ENCODE data around the gene CLEC18B. TPM values are rescaled to one million over a fixed set of nuclear protein-coding genes. Genes with fewer than 3 reads are reported as not detected.
"Not testable (repeated sequence)": the region's sequence is repeated elsewhere in the genome, so short reads cannot be mapped to it uniquely, and the experiment has no call there.

The CLEC18B gene
- polyA plus RNA-seq (ENCODE audit: insufficient read length in 4 of 4), result 100 to 1,000 TPM; 107 to 143 (median 115) TPM

DNA sequence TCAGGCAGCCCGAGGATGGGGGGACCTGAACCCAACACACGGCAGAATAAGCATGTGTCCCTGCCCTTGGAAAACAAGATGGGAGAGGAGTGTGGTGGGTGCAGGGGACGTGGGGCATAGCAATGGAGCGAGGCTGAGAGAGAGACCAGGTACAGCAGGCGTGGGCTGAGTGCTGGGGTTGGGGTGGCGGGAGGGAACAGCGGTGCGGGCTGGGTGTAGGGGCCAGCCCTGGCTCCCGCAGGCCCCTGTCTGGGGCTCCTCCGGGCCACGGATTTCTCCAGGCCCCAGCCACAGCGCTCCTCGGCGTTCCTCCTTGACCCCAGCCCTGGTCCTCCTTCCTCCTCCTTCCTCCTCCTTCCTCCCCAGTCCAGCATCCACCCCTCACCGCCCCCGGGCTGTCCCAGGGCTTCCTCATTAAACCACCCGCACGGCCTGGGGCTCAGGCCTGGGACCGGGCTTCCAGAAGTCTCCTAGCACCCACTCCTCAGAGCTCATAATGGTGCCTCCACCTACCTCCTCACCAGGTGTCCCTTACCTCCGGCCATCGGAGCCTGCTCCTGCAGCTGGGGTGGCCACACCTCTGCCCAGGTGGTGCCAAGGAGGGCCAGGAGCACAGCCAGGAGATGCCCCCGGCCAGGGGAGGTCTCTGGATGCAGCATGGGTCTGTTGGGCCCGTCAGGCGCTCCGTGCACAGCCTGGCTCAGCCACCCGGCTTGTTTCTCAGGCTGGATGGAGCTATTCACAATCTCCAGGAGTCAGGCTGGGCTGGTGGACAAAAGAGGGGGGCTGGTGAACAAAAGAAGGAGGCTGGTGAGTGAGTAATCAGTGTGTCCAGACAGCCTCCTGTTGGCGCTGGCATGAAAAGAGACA lies at the start of gene CLEC18B:
CLEC18B (minus strand) TSS at position 867 of the 870 bp plus-strand sequence; CDS start at position 659, 208 bp downstream.
- DNase-seq (ENCODE audit: low read depth in 4 of 4, low spot score in 2 of 4), result not testable (repeated sequence)

DNA sequence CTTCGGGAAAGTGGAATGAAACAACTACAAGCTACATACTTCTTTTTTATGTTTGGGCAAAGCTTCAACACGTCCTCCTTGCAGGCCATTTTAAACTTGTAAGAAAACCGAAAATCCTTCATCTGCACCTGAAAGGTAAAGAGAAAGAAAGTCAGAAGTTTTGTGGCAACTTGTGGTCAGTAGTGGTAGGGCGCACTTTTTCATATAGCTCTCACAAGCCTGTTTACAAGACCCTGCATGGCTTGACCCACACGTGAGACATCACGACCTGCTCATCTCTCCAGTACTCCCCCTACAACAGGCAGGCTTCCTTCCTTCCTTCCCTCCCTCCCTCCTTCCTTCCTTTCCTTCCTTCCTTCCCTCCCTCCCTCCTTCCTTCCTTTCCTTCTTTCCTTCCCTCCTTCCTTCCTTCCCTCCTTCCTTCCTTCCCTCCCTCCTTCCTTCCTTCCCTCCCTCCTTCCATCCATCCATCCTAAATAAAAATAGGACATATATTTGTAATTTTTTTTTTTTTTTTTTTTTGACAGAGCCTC lies 48.7 kb upstream of the CLEC18B start:
- no peak for DNase-seq (ENCODE audit: low read depth in 4 of 4, low spot score in 2 of 4)

DNA sequence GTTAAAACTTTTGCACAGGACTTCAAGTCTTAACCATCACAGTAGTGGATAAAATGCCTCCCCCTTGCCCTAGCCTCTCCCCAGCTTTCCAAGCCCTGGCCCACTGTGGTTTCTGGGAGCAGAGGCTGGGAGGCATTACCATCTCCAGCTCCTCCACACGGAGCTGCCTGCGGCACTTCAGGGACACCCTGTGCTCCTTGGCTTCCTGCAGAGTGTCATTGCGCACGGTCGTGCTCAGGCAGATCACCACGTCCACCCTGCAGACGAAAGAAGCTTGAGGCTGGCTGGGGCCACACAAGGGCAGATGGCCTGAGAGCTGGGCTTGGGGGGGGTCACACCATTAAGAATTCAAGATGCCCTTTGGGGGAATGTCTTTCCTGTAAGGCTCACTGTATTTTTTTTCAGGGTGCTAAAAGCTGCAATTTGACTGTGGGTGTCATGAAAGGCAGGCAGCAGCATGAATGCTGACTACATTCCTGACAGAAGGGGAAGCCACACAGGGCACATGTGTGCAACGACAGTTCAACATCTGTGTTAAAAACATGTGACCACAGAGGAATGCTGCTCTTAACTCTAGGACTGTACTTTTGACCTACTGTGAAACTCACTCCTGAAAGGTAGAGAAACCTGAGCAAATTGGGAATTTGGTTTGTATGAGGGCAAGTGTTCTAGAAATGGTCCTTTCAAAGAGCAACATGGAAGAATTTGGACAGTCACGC lies 47.7 kb upstream of the CLEC18B start:
- DNase-seq (ENCODE audit: low read depth in 4 of 4, low spot score in 2 of 4), result no peak

DNA sequence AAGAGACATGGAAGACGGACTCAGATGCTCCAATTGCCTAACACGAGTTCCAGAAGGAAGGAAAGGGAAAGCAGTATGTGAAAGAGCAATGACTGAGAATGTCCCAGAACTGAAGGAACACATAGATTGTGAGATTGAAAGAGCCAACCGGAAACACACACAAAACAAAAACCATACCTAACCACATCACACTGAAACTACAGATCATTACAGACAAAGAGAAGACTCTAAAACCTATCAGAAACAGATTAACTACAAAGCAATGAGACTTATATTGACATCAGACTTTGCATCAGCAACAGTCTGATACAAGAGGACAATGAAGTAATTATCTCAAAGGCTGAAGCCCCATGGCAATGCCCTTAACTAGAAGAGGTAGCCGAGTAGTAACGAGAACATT lies 45.6 kb upstream of the CLEC18B start:
- no peak for DNase-seq (ENCODE audit: low read depth in 4 of 4, low spot score in 2 of 4)

DNA sequence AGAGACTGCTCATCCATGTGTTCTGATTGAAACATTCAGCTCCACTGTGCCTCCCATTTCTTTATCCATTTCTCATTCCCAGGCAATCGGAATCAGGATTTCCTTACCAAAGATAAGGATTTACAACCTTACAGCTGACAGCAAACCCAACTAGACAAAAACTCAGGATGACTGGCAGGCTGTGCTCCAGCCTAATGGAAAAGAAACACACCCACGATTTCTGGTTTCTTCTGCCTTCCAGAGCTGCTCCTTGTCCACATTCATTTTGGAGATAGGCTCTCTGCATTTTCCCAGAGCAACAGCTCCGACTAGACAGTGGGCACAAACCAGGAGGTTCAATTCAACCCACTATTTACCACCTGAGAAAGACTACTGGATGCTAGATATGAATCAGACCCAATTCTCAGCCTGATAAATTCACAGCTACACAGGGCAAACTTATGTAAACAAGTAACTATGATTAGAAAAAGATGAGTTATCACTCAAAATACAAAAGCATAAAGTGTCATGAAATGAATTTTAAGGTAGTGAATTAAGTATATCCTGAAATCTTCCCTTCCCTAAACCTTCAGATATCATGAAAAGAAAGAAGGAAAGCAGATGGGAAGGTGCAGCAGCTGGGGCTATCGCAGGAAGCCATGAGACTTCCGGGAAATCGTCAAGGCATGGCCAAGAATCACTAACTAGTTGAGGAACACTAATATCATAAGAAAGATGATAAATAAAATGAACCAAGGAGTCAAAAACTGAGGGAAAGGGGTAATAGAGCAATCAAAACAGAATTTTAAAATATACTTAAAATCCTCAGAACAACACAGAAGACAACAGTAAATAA lies 44.8 kb upstream of the CLEC18B start:
- no peak for DNase-seq (ENCODE audit: low read depth in 4 of 4, low spot score in 2 of 4)

DNA sequence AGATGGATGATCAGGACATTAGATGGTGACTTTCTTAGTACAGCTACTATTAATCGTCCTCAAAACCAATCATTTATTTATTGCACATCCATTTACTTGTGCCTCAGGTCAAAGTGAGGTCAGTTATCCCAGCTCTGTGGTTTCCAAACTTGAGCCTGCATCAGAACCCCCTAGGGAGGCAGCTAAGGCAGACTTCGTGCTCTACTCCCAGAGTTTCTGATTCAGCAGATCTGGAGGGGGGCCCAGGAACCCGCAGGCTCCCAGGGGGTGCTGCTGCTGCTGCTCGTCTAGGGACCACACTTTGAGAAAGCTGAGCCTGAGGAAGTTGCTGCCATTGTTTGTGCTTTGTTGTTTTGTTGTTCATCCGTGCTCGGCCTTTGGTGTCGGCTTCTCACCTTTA lies 44.0 kb upstream of the CLEC18B start:
- DNase-seq (ENCODE audit: low read depth in 4 of 4, low spot score in 2 of 4), result no peak

DNA sequence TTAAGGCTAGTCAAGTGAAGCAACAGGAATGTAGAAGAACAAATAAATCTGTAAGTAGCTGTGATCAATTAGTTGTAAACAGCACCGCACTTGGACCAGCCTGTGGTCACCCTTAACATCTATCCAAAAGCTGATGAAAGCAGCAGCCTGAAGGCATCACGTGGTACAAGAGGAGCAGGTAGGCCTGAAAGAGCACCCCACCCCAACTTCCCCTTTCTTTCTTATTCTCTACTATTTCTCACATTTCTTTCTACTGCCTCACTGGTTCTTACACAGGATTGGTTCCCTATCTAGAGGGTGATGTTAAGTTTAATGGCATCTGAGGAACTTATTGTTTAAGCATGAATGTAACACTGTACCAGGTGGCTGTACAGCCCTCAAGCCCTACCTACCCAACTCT lies 42.6 kb upstream of the CLEC18B start:
- no peak for DNase-seq (ENCODE audit: low read depth in 4 of 4, low spot score in 2 of 4)

DNA sequence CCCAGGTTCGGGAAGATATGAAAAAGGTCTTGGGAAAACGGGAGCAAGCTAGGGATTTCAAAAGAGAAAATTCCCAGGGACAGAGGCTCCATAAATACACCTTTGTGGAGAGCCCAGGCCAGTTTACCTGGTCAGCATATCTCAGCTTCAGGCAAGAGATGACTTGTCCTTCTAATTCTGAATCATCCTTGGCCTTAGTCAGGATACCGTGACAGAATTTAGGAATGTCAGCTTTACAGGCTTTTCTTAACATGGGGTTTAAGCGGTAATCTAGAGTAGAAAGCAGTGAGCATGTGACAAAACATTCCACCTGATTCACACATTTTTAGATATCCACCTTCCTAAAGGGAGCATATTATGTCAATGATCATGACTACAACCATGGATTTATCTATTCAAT lies 41.1 kb upstream of the CLEC18B start:
- DNase-seq (ENCODE audit: low read depth in 4 of 4, low spot score in 2 of 4), result no peak

DNA sequence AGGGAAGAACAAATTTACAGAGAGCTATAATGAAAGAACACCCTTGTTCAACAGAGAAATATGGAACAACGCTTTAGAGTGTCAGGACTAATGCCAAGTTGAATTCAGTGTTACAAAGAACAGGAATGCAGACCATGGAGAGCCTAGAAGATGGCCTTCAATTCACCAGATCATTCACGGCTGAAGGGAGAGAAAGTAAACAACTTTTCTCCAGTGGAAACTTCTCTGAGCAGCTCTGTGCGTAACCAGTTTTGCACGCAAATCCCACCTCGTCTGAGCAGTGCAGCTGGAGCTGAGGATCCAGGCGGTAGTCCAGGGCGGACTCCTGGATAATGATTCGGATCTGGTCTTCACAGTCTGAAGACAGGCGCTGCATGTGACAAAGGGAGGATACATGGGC lies 40.5 kb upstream of the CLEC18B start:
- no peak for DNase-seq (ENCODE audit: low read depth in 4 of 4, low spot score in 2 of 4)

DNA sequence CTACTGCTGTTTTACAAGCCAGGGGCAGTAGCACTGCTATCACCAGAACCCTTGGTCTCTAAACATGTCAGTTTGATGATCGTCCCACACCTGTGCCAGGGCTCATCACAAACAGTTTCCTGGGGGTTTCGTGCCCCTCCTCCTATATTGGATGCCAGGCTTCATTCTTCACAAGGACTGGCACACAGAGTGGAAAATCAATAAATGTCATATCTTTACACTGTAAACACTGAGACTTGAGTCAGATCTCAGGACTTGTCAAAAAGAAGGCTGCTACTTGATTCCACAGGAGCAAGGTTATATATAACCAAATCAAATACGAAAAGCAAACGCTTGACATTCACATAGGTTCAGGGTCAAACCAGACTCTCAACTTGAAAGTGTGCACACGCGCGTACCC lies 39.3 kb upstream of the CLEC18B start:
- no peak for DNase-seq (ENCODE audit: low read depth in 4 of 4, low spot score in 2 of 4)

DNA sequence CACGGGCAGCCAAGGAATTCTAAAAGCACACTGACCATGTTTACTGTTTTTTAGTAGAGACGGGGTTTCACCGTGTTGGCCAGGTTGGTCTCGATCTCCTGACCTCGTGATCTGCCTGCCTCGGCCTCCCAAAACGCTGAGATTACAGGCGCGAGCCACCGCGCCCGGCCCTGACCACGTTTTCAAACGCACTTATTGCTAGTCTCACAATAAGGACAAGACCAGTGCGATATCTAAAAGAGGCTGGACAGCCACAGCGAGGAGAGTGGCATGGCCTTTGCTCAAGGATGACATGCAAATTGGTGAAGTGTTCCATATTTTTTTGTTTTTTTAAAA lies 35.0 kb upstream of the CLEC18B start:
- no peak for DNase-seq (ENCODE audit: low read depth in 4 of 4, low spot score in 2 of 4)

DNA sequence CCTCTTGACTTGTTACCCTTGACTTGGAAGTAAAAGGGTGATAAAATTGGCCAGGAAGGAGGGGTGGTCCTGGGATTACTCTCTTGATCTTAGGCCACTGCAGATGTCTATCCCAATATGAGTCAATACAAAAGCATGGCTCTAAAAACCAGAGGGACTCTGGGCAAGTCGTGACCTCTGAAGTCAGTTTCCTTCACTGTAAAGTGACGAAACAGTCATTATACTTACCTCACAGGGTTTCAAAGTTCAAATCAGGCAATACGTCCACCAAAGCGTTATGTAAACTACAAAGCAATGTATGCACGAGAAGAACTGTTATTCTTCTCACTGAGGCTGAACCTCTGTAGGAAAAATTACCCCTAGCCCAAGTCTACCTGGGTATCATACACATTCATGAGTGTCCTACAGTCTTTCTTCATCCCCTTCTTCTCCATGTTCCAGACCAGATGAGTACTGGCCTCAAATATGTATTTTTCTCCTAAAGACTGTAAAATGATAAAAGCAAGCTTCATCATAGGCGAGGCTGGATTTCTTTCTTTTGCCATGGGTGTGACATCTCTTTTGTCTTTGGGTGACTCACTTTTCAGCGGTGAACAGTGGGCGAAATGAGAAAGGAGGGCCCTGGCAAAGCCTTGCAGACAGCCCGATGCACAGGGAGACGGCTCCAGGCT lies 34.5 kb upstream of the CLEC18B start:
- no peak for DNase-seq (ENCODE audit: low read depth in 4 of 4, low spot score in 2 of 4)

DNA sequence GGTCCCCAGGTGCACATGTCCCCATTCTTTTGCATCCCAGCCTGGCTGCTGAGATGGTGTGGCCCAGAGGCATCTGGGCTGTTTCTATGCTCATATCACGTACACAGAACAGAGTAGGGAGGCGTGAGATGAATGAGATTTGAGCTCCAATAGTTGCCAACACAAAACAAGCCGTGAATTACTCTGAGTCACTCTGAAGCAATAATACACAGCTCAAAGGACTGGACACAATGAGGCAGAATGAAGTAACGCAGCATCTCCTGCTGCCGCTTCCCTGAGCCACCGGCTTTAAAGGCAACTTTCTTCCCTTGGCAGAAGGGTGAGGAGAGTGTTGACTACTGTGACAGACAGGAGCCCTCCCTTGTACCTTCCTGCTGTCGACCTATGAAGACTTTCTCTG lies 33.9 kb upstream of the CLEC18B start:
- no peak for DNase-seq (ENCODE audit: low read depth in 4 of 4, low spot score in 2 of 4)

DNA sequence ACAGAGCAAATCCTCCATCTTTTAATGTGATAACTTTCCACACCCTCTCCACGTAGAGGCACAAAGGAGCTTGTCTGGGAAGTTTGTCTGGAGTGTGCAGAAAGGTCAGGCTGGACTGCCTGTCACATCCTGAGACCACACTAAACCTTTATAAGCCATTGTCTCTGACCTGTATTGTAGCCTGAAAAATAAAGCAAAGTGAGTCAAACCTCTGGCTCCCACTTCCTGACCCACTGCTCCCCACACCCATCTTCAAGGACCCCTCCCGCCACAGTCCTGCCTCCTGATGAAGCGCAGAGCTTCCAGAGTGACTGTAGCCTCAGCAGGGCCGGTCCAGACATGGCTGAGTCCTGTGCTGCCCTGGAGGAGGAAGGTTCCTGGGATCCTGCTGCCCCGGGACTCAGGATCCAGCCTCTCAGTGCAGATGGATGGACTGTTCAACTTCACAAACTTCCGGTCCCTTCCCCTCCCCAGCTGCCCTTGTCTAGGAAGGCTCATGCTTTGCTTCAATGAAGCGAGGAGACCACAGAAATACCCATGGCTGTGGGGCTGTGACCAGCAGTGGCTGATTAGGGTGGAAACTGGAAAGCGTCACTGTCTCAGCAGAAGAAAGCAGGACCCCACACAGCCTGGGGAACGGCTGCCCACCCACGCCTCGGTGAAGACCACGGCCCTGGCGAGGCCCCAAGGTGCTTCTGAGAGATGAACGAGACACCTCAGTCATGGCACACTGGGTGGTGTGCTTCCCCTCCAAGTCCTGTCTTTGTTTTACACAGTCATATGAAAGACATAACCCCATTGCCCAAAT lies 30.9 kb upstream of the CLEC18B start:
- DNase-seq (ENCODE audit: low read depth in 4 of 4, low spot score in 2 of 4), result no peak

DNA sequence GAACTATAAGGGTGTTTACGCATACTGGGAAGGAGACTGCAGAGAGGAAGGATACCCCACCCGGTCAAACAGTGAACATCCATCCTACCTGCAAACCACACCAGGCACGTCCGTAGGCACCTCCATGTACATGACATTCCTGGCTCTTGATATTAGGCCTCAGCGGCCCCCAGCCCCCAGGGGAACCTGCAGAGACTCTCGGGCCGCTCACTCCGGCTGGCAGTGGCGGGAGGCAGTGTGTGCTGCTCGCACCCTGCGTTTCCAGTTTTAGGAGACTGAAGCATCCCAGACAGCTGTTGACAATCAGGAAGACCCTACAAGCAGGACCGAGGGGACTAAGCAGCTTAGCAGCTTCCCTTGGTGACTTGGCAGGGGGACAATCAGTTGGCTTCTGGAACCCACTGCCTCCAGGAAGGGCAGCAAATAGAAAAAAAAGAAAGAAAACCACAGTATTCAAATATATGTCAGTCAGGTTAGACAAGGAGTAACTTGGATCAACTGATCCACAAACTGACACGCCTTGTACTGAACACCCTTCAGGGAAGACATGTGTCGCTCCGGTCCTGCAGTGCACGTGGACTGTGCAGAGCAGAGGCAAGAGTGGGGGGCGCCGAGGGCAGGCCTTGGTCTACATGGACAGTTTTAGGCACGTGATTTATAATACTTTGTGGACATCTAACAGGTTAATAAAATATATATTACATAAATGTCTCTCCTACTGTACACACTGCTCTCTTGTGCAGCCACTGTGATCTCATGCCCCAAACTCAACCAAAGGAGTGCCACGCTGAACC lies 29.9 kb upstream of the CLEC18B start:
- no peak for DNase-seq (ENCODE audit: low read depth in 4 of 4, low spot score in 2 of 4)

DNA sequence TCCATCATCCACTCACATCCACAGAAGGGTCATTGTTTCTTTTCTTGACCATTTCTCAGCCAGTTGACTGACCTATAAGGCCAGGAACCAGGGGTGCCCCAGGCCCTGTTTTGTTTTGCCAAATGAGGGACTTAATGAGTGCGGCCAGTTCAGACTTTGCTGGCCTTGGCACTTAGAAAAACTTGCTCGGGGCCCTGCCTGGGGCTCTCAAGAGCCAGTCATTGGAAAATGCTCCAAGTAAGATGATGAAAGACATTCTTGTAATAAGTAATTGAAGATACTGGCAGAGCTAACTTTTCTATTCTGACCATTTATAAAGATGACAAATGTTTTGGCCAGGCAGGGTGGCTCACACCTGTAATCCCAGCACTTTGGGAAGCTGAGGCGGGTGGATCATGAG lies 29.0 kb upstream of the CLEC18B start:
- DNase-seq (ENCODE audit: low read depth in 4 of 4, low spot score in 2 of 4), result no peak

DNA sequence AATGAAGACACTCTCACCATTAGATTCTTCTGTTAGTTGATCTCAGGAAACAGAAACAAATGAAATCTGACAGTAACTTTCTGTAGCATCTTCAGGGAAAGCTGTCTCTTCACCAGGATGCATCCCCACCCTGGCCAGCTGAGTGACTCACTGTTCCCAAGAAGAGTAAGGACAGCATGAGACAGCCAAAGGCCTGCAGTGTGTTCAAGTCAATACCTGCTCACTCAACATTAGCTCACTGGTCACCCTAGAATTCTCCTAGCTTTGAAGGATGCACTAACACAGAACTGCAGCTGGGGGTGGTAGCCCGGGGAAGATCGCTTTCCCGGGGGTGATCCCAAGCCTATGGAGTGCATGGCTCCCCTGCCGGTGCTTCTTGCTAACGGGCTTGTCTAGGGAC lies 28.2 kb upstream of the CLEC18B start:
- DNase-seq (ENCODE audit: low read depth in 4 of 4, low spot score in 2 of 4), result no peak

DNA sequence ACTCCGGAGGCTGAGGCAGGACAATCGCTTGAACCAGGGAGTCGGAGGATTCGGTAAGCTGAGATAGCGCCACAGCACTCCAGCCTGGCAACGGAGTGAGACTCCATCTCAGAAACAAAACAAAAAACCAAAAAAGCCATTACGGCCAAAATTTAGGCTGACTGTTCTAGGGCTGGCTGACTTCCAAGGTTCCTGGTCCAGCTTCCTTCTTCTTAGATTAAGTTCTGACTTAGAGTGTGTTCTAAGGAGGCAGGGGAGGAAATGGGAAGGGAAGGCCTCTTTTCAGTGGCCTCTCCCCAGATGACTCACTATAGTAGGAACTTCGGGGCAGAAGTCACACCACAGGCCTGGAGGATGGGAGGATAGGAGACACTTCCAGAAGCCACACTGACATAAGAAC lies 27.7 kb upstream of the CLEC18B start:
- DNase-seq (ENCODE audit: low read depth in 4 of 4, low spot score in 2 of 4), result no peak

DNA sequence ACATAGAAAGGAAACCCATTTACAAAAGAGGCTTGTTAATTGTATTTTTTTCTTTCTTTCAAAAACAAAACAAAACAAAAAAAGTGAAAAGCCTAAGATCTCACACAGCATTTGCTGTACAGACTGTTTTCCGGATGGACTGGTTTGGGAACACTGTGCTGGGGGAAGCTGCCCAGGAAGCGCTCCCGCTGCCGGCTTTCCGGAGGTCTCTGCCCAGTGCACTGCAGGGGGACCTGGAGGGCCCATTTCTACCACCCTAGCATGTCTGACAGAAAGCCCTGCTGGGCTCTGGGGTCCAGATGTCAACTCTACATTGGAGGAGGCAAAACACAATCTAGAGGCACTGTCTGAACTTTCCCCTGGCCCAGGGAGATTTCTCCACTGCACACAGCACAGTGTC lies 26.3 kb upstream of the CLEC18B start:
- DNase-seq (ENCODE audit: low read depth in 4 of 4, low spot score in 2 of 4), result no peak
